ENCODE data around the gene KRT5. TPM values are rescaled to one million over a fixed set of nuclear protein-coding genes. Genes with fewer than 3 reads are reported as not detected.

Gene KRT5
- total and polyA plus RNA-seq, 4 donors: 0.08 TPM; not detected in 3

DNA sequence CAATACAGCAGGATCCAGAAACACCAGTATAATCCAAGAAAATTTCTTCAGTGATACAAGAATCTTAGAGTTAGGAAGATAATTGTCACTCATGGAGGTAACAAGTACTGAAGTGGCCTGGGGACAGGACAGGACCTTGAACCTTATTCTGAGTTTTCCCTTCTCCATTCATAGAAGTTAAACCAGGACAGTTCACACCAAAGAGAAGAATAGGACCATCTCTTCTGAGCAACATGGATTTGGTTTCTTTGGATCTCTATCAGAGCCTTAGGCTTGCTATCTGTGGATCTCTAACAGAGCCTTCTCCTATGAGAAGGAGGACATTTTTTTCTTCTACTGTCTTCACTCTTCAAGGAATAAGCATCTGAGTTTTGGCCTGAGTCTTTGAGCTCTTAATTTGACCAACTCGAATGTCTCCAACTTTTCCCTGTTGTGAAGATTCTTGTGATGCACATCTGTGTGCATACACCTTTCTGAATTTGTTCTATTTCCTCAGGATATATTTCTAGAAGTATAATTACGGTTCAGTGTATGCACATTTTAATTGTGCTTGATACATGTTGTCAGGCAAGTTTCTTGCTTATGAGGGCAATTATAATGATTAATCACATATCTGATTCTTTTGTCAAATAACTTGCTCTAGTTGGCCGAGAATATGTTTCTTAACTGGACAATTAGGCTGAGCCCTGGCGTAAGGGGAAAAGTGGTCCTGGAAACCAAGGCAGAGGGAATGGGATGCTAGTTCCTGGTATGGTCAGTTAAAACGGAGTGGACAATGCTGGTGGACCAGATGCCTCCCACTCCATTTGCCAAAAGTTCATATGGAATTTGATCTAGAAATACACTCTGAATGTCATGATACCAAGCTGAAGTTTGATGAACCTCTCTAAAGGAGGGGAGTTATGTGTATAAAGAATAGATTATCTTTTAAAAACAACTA, 33.8 kb downstream of the KRT5 start:
- TF ChIP-seq, protein P1, sequence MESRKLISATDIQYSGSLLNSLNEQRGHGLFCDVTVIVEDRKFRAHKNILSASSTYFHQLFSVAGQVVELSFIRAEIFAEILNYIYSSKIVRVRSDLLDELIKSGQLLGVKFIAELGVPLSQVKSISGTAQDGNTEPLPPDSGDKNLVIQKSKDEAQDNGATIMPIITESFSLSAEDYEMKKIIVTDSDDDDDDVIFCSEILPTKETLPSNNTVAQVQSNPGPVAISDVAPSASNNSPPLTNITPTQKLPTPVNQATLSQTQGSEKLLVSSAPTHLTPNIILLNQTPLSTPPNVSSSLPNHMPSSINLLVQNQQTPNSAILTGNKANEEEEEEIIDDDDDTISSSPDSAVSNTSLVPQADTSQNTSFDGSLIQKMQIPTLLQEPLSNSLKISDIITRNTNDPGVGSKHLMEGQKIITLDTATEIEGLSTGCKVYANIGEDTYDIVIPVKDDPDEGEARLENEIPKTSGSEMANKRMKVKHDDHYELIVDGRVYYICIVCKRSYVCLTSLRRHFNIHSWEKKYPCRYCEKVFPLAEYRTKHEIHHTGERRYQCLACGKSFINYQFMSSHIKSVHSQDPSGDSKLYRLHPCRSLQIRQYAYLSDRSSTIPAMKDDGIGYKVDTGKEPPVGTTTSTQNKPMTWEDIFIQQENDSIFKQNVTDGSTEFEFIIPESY (IDR thresholded peaks at IDR 0.05): no peak
- TF ChIP-seq EGR1 (IDR thresholded peaks at IDR 0.05; ENCODE audit: low read depth in 2 of 2) (no peak), TAF1 (conservative IDR thresholded peaks at IDR 0.05) (no peak), JUND (IDR thresholded peaks at IDR 0.05) (no peak), FOXA1 (IDR thresholded peaks at IDR 0.05) (no peak), RXRA (IDR thresholded peaks at IDR 0.05) (no peak), NR2F2 (IDR thresholded peaks at IDR 0.05) (no peak), HNF4G (IDR thresholded peaks at IDR 0.05) (no peak), FOXA2 (IDR thresholded peaks at IDR 0.05) (no peak), GABPA (IDR thresholded peaks at IDR 0.05 in 1 of 2, conservative IDR thresholded peaks at IDR 0.05 in 1 of 2) (no peak), HNF4A (conservative IDR thresholded peaks at IDR 0.05) (no peak), SP1 (IDR thresholded peaks at IDR 0.05) (no peak), RAD21 (IDR thresholded peaks at IDR 0.05) (no peak)
- TF ChIP-seq, protein P2, sequence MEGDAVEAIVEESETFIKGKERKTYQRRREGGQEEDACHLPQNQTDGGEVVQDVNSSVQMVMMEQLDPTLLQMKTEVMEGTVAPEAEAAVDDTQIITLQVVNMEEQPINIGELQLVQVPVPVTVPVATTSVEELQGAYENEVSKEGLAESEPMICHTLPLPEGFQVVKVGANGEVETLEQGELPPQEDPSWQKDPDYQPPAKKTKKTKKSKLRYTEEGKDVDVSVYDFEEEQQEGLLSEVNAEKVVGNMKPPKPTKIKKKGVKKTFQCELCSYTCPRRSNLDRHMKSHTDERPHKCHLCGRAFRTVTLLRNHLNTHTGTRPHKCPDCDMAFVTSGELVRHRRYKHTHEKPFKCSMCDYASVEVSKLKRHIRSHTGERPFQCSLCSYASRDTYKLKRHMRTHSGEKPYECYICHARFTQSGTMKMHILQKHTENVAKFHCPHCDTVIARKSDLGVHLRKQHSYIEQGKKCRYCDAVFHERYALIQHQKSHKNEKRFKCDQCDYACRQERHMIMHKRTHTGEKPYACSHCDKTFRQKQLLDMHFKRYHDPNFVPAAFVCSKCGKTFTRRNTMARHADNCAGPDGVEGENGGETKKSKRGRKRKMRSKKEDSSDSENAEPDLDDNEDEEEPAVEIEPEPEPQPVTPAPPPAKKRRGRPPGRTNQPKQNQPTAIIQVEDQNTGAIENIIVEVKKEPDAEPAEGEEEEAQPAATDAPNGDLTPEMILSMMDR (IDR thresholded peaks at IDR 0.05; ENCODE audit: low read depth, low read length, missing input control): no peak
- TF ChIP-seq, protein P3, sequence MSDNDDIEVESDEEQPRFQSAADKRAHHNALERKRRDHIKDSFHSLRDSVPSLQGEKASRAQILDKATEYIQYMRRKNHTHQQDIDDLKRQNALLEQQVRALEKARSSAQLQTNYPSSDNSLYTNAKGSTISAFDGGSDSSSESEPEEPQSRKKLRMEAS (IDR thresholded peaks at IDR 0.05): no peak
- TF ChIP-seq, protein P4, sequence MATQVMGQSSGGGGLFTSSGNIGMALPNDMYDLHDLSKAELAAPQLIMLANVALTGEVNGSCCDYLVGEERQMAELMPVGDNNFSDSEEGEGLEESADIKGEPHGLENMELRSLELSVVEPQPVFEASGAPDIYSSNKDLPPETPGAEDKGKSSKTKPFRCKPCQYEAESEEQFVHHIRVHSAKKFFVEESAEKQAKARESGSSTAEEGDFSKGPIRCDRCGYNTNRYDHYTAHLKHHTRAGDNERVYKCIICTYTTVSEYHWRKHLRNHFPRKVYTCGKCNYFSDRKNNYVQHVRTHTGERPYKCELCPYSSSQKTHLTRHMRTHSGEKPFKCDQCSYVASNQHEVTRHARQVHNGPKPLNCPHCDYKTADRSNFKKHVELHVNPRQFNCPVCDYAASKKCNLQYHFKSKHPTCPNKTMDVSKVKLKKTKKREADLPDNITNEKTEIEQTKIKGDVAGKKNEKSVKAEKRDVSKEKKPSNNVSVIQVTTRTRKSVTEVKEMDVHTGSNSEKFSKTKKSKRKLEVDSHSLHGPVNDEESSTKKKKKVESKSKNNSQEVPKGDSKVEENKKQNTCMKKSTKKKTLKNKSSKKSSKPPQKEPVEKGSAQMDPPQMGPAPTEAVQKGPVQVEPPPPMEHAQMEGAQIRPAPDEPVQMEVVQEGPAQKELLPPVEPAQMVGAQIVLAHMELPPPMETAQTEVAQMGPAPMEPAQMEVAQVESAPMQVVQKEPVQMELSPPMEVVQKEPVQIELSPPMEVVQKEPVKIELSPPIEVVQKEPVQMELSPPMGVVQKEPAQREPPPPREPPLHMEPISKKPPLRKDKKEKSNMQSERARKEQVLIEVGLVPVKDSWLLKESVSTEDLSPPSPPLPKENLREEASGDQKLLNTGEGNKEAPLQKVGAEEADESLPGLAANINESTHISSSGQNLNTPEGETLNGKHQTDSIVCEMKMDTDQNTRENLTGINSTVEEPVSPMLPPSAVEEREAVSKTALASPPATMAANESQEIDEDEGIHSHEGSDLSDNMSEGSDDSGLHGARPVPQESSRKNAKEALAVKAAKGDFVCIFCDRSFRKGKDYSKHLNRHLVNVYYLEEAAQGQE (IDR thresholded peaks at IDR 0.05): no peak
- TF ChIP-seq, protein P5, sequence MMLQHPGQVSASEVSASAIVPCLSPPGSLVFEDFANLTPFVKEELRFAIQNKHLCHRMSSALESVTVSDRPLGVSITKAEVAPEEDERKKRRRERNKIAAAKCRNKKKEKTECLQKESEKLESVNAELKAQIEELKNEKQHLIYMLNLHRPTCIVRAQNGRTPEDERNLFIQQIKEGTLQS (IDR thresholded peaks at IDR 0.05): no peak
- no peak overlapping the region for H3K27ac ChIP-seq (ENCODE audit: low read depth in 1 of 2, low read length in 2 of 2)
- H3K9ac ChIP-seq (ENCODE audit: low read depth in 1 of 2, low read length in 2 of 2): no peak overlapping the region
- H3K9me3 ChIP-seq (ENCODE audit: control insufficient read depth in 4 of 4, low read length in 3 of 4): peaks cover 0 to 5% (median 0%) of the 10 kb centered on the region in 4 donors
- H3K27me3 ChIP-seq (ENCODE audit: control insufficient read depth in 4 of 4, insufficient read depth in 4 of 4, low read length in 3 of 4): peaks cover 0 to 5% (median 0%) of the 10 kb centered on the region in 4 donors
- WGBS: 86% methylated on average over 5 of the region's 5 CpGs
- no peaks in the 10 kb centered on the region for H3K4me1 ChIP-seq (ENCODE audit: control insufficient read depth in 4 of 4, insufficient read depth in 4 of 4, low read length in 3 of 4)
- DNase-seq (ENCODE audit: low spot score): no peak
- no peak overlapping the region for H3K4me3 ChIP-seq (ENCODE audit: low read depth in 1 of 3, low read length in 3 of 3)
- no peaks in the 10 kb centered on the region for H3K36me3 ChIP-seq (ENCODE audit: control insufficient read depth in 4 of 4, insufficient read depth in 3 of 4, low read depth in 1 of 4, low read length in 3 of 4)

Measured in liver (tissue), 9 donors.